Choroid plexus epithelial cell (primary cell): Measurements from ENCODE around the gene ARL8A.
"Not testable (repeated sequence)": the region's sequence is repeated elsewhere in the genome, so short reads cannot be mapped to it uniquely, and the experiment has no call there.

Experiments used
- DNase-seq: peaks from one replicate; pipeline ENCODE4 v3.0.0-alpha.2; 2010; ENCODE audit warnings: low read depth
- H3K4me3 ChIP-seq: 2 replicates; pipeline ENCODE4 v1.5.1; 2011; ENCODE audit warnings: low read depth, mild to moderate bottlenecking, control low read depth, low read length, moderate library complexity
- CTCF ChIP-seq: conservative IDR thresholded peaks from 2 replicates; pipeline ENCODE4 v1.5.1; 2011; ENCODE audit warnings: low read depth, mild to moderate bottlenecking, control low read depth, inconsistent platforms, low read length, moderate library complexity

The ARL8A gene

GRCh38 chr1:202149566-202149965 lies 5.0 kb upstream of the ARL8A start:
- TF ChIP-seq CTCF, result no peak
- no peak overlapping the region for H3K4me3 ChIP-seq
- DNase-seq, result no peak

DNA sequence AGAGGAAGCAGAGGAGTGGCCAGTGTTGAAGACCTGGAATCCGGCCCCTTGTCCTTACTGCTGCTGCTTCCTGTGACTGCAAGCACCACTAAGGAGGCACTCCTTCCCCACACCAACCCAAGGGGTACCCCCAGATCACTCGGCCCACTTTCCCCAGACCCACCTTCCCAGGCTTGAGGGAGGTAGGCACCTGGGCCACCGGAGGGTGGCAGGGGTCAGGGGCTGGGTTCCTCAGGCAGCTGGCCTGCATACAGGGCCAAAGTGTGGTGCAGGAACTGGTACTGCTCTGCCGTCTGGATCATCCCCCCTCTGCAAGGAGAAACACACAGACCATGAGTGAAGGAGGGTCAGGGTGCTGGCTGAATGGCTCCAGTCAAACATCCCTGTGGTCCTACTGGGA lies 3.9 kb upstream of the ARL8A start:
- no peak overlapping the region for H3K4me3 ChIP-seq
- no peak for TF ChIP-seq CTCF
- DNase-seq, result no peak

DNA sequence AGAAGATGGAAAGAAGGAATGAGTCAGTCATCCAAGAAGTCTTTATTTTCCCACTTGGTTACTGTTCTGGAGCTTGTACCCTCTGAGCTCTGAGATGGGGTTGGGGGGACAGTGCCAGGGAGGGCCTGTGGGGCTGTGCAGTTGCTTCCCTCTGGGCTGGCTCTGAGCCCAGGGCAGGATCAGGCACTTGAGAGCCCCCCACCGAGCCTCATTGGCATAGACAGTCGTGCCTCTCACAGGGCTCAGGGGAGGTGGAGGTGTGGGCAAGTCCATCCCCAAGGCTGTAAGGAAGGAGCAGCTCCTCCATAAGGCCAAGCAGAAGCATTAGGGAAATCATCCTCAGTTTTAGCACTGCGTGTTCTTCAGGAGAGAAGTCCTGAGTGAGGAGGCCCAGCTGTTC lies 2.5 kb upstream of the ARL8A start:
- no peak overlapping the region for H3K4me3 ChIP-seq
- DNase-seq, result no peak
- no peak for TF ChIP-seq CTCF

- no peak for TF ChIP-seq CTCF
- H3K4me3 ChIP-seq, result no peak overlapping the region
- no peak for DNase-seq
These were observed 1.7 kb upstream of the ARL8A start for GRCh38 chr1:202146279-202146678.

GRCh38 chr1:202145744-202146140 lies 1.2 kb upstream of the ARL8A start:
- not testable (repeated sequence) for DNase-seq, H3K4me3 ChIP-seq

GRCh38 chr1:202145068-202145743 lies 669 bp upstream of the ARL8A start:
- H3K4me3 ChIP-seq, result peak overlapping the region; percentile 82
- no peak for TF ChIP-seq CTCF
- no peak for DNase-seq

- TF ChIP-seq CTCF, result no peak
- no peak for DNase-seq
- peak overlapping the region; percentile 82 for H3K4me3 ChIP-seq
These were observed 652 bp downstream of the ARL8A start for GRCh38 chr1:202143768-202144401.
